Activated naive CD4-positive, alpha-beta T cell treated with Interleukin-2 at 50 U/mL for 16 hours (primary cell): ENCODE measurements around the gene DPP3.
A peak's percentile ranks its signal among the peaks of the same experiment; 100 is the strongest.

Experiments
- DNase-seq: peaks from one replicate; pipeline ENCODE4 v3.0.0-alpha.2; 2020

Gene DPP3

GRCh38 chr11:66464916-66465315 is 15.3 kb upstream of the DPP3 start:
- DNase-seq = no peak

GRCh38 chr11:66465373-66466224 is 14.6 kb upstream of the DPP3 start:
- no peak for DNase-seq

DNA sequence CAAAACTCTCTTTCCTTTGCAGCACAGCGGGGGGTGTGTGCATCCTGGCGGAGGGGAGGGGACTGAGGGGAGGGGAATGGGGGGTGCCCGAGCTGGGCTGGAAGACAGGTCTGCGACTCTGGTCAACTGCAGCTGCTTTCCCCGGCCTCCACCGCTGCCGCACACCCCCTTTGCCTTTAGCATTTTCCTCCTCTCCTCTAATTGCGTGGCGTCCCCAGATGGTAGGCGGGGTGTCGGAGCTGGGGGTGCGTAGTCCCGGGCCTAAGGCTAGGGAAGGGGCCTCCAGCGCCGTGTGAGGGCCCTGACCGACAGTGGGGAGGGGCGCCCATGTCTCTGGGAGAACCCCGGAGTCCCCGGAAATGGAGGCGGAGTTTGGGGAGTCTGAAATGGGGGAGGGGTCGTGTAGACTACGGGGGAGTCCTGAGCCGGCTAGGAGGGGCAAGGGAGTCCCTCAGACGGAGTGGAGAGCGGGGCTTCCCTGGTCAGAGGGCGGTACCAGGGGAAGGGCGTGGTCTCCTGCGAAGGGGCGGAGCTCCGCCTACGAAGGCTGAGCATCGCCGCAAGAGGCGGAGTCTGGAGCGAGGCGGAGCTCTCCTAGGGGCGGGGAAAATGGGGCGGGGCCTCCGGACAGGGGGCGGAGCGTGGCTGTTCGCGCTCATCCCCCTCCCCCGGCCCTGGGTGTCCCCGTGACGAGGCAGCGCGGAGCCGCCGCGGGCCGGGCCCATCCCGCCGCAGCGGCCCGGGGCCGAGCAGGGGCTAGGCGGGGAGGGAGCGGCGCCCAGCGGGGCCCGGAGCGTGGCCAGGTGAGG is 13.8 kb upstream of the DPP3 start, which contains the start of gene PELI3:
TSS of gene PELI3 (plus strand) at position 681 of the 809 bp plus-strand sequence. CDS start 1,224 bp downstream, outside the sequence.
- peak; percentile 92 for DNase-seq

- no peak for DNase-seq
Observed at GRCh38 chr11:66467034-66467659, 13.1 kb upstream of the DPP3 start.

- DNase-seq = no peak
Observed at GRCh38 chr11:66467756-66468155, 12.5 kb upstream of the DPP3 start.

- DNase-seq = no peak
Observed at GRCh38 chr11:66468691-66469090, 11.5 kb upstream of the DPP3 start.

DNA sequence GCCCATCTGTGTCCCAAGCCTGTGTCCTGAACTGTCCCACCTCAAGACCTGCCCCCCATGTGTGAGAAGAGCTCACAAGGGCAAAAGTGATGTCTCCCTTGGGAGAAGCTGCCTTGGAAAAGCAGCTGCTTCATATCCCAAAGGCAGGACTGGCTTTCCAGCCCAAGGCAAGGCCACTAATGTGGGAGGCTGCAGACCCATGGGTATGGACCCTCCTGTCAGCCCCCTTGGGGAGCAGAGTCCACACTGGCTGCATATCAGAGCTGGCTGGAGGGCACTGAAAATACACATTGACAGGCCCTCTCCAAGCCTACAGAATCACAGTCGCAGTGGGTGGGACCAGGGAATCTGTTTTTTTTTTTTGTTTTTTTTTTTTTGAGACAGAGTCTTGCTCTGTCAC is 10.8 kb upstream of the DPP3 start:
- no peak for DNase-seq

GRCh38 chr11:66470015-66470414 is 10.2 kb upstream of the DPP3 start:
- no peak for DNase-seq

DNA sequence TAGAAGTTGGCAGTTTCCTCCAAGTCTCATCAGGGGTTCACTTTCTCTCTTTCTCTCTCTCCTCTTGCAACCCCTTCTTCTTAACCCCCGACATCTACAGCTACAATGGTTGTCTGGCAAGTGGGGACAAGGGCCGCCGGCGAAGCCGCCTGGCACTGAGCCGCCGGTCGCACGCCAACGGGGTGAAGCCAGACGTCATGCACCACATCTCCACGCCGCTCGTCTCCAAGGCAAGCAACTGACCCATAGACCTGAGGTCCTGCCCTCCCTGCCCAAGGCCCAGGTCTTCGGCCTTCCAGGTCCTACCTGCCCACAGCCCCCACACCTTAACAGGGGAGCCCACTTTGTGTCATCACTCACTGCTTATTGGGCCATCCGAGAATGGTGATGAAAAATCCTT is 9.1 kb upstream of the DPP3 start:
- DNase-seq = no peak

DNA sequence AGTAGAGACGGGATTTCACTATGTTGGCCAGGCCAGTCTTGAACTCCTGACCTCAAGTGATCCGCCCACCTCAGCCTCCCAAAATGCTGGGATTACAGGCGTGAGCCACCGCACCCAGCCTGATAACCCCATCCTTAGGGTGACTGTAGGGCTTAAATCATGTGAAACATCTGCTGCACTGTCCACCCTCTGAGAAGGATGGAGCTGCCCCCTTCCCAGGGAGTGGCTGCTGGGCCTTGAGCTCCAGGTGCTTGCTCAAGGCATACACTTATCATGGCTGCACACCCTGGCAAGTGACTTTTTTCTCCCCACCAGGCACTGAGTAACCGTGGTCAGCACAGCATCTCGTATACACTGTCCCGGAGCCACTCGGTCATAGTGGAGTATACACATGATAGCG is 8.2 kb upstream of the DPP3 start:
- no peak for DNase-seq

DNA sequence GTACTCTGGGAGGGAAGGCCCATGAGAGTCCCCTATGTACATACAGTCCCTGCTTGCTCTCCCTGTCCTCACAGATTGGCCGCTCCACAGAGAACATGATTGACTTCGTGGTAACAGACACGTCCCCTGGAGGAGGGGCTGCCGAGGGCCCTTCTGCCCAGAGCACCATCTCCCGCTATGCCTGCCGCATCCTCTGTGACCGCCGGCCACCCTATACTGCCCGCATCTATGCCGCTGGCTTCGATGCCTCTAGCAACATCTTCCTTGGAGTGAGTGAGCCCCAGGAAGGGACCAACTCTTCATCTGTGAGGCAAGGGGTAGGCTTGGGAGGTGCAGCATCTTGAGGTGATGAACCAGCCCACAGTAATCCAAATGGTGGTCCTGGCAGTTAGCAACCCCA is 7.1 kb upstream of the DPP3 start:
- no peak for DNase-seq

GRCh38 chr11:66473608-66474515 is 6.4 kb upstream of the DPP3 start:
- DNase-seq = no peak

DNA sequence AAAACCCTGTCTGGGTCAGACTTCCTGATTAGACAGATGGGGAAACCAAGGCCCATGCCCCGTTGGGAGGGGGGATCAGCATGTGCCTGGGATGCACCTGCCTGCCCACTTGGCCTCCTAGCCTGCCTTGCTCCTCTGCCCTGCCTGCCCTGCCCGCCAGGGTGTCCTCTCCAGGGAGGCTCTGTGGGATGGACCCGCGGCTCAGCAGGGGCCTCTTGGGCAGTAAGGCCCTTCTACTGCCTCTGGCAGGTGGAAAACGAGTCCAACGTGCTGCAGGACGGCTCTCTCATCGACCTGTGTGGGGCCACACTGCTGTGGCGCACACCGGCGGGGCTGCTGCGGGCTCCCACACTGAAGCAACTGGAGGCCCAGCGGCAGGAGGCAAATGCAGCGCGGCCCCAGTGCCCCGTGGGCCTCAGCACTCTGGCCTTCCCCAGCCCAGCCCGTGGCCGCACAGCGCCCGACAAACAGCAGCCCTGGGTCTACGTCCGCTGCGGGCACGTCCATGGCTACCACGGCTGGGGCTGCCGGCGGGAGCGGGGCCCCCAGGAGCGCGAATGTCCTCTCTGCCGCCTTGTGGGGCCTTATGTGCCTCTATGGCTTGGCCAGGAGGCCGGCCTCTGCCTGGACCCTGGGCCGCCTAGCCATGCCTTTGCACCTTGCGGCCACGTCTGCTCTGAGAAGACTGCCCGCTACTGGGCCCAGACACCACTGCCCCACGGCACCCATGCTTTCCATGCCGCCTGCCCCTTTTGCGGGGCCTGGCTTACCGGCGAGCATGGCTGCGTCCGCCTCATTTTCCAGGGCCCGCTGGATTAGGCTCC is 4.7 kb upstream of the DPP3 start:
- DNase-seq = no peak

DNA sequence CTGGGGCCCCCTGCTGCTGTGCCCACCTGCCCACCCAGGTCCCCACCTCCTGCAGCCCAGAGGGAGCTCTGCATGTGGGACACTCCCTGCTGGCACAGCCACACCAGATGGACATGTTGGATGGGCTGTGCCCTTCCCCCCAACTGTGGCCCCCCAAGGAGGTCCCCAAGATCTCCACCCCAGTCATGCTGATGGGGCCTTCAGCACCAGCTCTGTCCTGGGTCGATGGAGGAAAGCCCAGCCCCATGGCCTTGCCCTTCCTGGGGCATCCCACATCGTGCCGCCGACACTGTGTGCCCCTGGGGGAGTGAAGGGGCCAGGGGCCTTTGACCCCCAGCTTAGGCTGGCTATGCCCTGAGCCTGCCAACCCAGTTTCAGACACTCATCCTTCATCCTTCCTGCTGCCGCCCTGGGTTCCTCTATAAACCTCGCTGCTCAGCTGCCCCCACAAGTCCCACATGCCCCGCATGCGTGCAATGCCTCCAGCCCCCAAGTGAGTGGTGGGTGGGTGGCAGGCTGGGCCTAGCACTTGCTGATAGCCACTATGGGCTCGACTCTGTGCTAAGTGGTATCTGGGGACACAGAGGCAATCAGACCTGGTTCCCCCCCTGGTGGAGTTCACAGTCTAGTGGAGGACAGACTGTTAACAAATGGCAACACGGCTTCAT is 3.9 kb upstream of the DPP3 start:
- no peak for DNase-seq

DNA sequence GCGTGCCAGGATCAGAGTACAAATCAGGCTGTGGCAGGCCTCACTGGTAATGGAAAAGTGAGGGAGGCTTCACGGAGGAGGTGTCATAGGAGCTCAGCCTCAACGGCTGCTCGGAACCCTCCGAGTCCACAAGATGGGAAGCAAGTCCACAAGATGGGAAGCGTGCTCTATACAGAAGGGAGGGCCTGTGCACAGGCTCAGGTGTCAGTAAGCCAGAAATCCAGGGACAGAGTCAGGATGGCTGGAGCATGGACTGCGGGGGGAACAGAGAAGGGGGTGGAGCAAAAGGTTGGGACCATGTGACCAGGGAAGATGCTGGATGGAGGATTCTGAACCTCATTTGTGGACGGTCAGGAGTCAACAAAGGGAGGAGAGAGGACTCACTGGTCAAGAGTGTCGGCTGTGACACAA is 3.4 kb upstream of the DPP3 start:
- no peak for DNase-seq

DNA sequence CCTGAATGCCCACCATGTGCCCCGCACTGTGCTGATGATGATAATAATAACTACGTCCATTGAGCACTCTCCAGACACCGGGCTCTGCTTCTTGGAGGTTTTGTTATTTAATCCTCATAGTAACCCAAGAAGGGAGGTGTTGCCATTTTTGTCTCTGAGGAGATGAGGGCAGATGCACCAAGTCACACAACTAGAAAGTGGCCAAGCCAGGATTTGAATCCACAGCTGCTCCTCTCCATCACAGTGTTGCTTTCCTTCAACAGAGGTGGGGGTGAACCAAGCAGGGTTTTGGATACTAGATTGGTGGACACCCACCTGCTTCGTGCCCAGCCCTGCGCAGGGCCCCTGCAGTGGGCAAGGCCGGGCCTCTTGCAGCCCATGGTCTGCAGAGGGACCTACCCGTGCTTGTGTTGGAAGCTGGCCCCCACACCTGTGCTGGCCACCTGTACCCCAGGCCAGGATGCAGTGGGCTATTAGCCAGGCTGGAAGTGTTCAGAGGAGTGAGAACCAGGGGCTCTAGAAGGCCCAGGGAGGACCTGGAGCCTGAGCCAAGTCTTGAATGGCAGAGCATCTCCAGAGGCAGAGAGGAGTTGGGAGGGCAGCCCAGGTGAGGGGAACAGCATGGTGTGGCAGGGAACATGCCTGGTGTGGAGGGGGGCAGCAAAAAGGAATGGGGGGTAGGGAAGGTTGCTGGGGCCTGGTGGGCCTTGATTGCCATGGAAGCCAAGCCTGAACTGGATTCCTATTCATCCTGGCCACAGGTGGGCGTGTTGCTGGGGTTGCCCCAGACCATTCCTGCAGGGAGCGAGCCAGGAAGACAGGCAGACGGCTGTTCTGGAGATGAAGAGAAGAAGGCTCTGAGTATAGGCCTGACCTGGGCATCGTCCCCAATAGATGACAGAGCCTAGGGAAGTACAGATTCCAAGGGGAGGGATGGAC is 2.7 kb upstream of the DPP3 start:
- DNase-seq = no peak

DNA sequence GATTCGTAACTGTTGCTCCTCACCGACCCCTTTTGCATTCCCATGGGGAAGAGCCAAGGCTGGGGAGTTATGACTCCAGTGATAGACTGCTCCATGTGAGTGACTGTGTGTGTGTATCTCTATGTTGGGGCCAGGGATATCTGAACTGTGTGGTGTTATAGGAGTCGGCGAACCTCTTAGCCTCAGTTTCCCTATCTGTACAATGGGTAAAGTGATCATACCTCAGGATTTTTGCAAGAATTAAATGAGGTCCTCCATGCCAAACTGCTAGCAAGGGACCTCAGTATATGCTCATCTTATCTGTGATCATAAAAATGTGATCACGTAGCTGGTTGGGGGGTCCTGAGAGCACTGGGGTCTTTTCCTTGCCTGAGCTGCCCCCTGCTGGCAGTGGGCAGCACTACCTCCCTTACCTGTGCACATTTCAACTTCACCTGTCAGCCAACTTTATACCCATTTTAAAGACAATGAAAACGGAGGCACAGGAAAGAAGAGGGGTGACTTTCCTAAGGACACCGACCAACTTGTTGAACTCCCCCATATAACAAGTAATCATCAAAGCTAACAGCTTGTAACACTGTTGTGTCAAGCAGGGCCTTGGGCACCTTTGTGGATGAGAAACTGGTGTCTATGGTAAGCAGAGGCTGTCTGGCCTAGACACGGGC is 1.4 kb upstream of the DPP3 start:
- peak; percentile 21 for DNase-seq

DNA sequence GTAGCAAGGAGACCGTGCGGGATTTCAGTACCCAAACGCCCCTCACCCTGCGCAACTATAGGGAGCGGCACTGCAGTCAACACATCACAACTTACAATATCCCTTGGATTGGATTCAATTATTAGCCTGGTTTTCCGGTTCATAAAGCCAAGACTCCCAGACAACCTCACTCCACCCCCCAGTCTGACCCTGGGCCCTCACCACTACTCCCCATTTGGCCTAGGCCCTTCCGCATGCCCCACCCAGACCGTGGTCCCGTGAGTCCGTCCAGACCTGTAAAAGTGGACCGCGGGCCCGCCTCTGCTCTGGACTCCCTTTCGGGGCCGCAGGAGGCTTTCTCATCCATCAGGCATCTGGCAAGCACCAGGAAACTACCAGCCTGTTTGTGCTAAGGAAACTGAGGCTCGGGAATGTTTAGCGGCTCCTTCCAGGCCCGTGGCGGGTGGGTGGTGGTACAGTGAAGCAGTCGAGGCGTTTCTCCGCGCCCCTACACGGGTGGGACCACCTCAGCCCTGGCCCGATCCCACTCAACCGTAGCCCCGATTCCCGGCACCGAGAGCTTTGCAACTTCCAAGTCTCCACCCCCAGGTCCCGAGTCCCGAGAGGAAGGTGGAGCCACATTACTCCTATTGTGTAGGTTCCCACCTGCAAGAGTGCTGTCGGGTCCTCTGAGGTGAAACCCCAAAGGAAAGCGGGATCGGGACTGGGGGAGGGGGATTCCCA is 679 bp upstream of the DPP3 start:
- DNase-seq = no peak
